Epidermal melanocyte (primary cell): ENCODE data around the gene PCDHA9.
"Not testable (repeated sequence)": the region's sequence is repeated elsewhere in the genome, so short reads cannot be mapped to it uniquely, and the experiment has no call there.

Experiments used
- DNase-seq: peaks from one replicate; pipeline ENCODE4 v3.0.0; 2011; ENCODE audit warnings: low spot score; ENCODE audit not compliant: insufficient read length

The PCDHA9 gene

DNA sequence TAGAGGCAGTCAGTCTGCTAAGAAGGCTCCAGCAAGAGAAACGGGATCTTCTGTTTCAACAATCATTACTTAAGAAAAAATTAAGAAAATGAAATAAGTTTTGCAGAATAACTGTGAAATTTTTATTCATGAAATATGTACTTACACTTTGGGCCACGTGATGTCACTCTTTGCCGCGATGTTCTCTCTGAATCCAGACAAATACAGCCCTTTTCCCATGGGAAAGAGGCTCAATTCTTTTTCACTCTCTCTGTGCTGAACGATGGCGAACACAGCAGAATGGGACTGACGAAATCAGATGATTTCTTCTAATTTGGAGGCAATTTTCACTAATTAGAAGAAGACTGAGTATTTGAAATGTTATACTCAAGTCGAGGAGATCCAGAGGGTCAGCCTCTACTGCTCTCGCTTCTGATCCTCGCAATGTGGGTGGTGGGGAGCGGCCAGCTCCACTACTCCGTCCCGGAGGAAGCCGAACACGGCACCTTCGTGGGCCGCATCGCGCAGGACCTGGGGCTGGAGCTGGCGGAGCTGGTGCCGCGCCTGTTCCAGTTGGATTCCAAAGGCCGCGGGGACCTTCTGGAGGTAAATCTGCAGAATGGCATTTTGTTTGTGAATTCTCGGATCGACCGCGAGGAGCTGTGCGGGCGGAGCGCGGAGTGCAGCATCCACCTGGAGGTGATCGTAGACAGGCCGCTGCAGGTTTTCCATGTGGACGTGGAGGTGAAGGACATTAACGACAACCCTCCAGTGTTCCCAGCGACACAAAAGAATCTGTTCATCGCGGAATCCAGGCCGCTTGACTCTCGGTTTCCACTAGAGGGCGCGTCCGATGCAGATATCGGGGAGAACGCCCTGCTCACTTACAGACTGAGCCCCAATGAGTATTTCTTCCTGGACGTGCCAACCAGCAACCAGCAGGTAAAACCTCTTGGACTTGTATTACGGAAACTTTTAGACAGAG is at the start of gene PCDHA9:
Gene PCDHA9, plus strand, starts transcription at position 244 of the 964 bp plus-strand sequence. Its CDS starts 114 bp downstream, at position 358.
- DNase-seq = not testable (repeated sequence)

DNA sequence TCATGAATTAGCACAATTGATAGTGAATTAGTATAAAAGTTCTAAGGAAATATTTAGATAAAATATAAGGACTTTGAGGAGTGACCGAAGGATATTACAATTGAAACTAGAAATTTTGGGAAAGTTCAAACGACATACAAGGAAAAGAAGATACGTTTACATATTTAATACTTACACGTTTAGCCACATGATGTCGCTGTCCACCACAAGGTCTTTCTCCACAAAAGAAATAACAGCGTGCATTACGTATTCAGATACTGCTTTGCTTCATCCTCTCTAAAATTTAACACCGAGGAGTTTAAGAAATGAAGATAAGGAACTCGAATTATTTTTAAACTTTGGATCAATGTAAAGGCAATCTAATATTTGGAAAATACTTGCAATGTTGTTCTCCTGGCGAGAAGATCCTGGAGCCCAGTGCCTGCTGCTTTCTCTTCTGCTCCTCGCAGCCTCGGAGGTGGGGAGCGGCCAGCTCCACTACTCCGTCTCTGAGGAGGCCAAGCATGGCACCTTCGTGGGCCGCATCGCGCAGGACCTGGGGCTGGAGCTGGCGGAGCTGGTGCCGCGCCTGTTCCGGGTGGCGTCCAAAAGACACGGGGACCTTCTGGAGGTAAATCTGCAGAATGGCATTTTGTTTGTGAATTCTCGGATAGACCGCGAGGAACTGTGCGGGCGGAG is 47.2 kb upstream of the PCDHA9 start, which contains the start of gene PCDHA3:
Gene PCDHA3, plus strand, starts transcription at position 242 of the 678 bp plus-strand sequence.
- DNase-seq = no peak

GRCh38 chr5:140801494-140801841 is 46.7 kb upstream of the PCDHA9 start:
- DNase-seq = no peak

DNA sequence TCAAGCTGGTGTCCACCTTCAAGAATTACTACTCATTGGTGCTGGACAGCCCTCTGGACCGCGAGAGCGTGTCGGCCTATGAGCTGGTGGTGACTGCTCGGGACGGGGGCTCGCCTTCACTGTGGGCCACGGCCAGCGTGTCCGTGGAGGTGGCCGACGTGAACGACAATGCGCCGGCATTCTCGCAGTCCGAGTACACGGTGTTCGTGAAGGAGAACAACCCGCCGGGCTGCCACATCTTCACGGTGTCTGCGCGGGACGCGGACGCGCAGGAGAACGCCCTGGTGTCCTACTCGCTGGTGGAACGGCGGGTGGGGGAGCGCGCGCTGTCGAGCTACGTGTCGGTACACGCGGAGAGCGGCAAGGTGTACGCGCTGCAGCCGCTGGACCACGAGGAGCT is 45.8 kb upstream of the PCDHA9 start:
- not testable (repeated sequence) for DNase-seq

GRCh38 chr5:140802781-140803271 is 45.4 kb upstream of the PCDHA9 start:
- no peak for DNase-seq

- no peak for DNase-seq
These were observed 41.1 kb upstream of the PCDHA9 start, which contains the start of gene PCDHA4 for GRCh38 chr5:140806834-140807775. Gene PCDHA4, plus strand, starts transcription at chr5:140807068.

DNA sequence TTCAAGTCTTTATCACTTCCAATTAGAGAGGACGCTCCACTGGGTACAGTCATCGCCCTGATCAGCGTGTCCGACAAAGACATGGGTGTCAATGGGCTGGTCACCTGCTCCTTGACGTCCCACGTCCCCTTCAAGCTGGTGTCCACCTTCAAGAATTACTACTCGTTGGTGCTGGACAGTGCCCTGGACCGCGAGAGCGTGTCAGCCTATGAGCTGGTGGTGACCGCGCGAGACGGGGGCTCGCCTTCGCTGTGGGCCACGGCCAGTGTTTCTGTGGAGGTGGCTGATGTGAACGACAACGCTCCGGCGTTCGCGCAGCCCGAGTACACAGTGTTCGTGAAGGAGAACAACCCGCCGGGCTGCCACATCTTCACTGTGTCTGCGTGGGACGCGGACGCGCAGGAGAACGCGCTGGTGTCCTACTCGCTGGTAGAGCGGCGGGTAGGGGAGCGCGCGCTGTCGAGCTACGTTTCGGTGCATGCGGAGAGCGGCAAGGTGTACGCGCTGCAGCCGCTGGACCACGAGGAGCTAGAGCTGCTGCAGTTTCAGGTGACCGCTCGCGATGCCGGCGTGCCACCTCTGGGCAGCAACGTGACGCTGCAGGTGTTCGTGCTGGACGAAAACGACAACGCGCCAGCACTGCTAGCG is 39.8 kb upstream of the PCDHA9 start:
- not testable (repeated sequence) for DNase-seq

DNA sequence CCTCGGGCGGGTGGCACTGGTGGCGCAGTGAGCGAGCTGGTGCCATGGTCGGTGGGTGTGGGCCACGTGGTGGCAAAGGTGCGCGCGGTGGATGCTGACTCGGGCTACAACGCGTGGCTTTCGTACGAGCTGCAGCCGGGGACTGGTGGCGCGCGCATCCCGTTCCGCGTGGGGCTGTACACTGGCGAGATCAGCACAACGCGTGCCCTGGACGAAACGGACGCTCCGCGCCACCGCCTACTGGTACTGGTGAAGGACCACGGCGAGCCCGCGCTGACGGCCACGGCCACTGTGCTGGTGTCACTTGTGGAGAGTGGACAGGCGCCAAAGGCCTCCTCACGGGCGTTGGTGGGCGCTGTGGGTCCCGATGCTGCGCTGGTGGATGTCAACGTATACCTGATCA is 39.3 kb upstream of the PCDHA9 start:
- DNase-seq = no peak

GRCh38 chr5:140821375-140822280 is 26.6 kb upstream of the PCDHA9 start, which contains the start of gene PCDHA5:
Gene PCDHA5, plus strand, starts transcription at chr5:140821613.
- no peak for DNase-seq

DNA sequence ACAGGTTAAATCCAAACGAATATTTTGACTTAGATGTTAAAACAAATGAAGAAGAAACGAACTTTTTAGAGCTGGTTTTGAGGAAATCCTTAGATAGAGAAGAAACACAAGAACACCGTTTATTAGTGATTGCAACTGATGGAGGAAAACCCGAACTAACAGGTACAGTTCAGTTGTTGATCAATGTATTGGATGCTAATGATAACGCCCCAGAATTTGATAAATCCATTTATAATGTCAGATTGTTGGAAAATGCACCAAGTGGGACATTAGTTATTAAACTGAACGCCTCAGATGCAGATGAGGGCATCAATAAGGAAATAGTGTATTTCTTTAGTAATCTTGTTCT is 25.9 kb upstream of the PCDHA9 start:
- DNase-seq = no peak

DNA sequence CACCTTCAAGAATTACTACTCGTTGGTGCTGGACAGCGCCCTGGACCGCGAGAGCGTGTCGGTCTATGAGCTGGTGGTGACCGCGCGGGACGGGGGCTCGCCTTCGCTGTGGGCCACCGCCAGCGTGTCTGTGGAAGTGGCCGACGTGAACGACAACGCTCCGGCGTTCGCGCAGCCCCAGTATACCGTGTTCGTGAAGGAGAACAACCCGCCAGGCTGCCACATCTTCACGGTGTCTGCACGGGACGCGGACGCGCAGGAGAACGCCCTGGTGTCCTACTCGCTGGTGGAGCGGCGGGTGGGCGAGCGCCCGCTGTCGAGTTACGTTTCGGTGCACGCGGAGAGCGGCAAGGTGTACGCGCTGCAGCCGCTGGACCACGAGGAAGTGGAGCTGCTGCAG is 25.2 kb upstream of the PCDHA9 start:
- DNase-seq = not testable (repeated sequence)

DNA sequence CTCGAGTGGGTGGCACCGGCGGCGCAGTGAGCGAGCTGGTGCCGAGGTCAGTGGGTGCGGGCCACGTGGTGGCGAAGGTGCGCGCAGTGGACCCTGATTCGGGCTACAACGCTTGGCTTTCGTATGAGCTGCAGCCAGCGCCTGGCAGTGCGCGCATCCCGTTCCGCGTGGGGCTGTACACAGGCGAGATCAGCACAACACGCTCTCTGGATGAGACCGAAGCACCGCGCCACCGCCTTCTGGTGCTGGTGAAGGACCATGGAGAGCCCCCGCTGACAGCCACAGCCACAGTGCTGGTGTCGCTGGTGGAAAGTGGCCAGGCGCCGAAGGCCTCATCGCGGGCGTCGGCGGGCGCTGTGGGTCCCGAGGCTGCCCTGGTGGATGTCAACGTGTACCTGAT is 24.7 kb upstream of the PCDHA9 start:
- no peak for DNase-seq

DNA sequence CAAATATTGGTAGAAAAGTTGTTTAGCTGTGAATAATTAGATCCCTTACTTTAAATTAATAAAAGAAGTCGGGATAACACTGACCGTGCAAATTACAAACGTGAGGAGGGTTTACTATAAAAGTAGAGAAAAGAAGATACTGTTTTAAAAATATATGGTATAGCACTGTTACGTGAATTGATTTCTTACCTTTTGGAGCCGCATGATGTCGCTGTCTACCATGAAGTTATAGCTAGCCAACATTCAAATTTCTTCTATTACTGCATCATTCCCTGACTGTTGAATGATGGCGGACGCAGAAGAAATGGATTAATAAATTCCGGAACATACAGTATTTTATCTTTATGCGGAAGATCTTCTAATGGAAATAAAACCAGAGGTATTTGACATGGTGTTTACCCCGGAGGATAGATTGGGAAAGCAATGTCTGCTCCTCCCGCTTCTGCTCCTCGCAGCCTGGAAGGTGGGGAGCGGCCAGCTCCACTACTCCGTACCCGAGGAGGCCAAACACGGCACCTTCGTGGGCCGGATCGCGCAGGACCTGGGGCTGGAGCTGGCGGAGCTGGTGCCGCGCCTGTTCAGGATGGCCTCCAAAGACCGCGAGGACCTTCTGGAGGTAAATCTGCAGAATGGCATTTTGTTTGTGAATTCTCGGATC is 20.3 kb upstream of the PCDHA9 start, which contains the start of gene PCDHA6:
Gene PCDHA6, plus strand, starts transcription at position 257 of the 658 bp plus-strand sequence. Its CDS starts 132 bp downstream, at position 389.
- DNase-seq = no peak

DNA sequence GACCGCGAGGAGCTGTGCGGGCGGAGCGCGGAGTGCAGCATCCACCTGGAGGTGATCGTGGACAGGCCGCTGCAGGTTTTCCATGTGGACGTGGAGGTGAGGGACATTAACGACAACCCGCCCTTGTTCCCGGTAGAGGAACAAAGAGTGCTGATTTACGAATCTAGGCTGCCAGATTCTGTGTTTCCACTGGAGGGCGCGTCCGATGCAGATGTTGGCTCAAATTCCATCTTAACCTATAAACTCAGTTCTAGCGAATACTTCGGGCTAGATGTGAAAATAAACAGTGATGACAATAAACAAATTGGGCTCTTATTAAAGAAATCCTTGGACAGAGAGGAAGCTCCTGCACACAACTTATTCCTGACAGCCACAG is 19.8 kb upstream of the PCDHA9 start:
- DNase-seq = no peak

- not testable (repeated sequence) for DNase-seq
These were observed 18.4 kb upstream of the PCDHA9 start for GRCh38 chr5:140829511-140830501.

- no peak for DNase-seq
These were observed 14.2 kb upstream of the PCDHA9 start, which contains the start of gene PCDHA7 for GRCh38 chr5:140833993-140834392. Gene PCDHA7, plus strand, starts transcription at chr5:140834269. Its CDS starts 115 bp downstream, at chr5:140834384.

GRCh38 chr5:140834439-140835008 is 13.7 kb upstream of the PCDHA9 start:
- DNase-seq = not testable (repeated sequence)
